GM21528 (cell line): Measurements from ENCODE around the gene RRAGB.
A peak's percentile ranks its signal among the peaks of the same experiment; 100 is the strongest.
"Not testable (repeated sequence)": the region's sequence is repeated elsewhere in the genome, so short reads cannot be mapped to it uniquely, and the experiment has no call there.

Source experiments
- ATAC-seq: cut with Tn5 transposase; IDR thresholded peaks from one replicate; pipeline ENCODE4 v1.9.1; 2021; ENCODE audit warnings: mild to moderate bottlenecking, moderate library complexity; ENCODE audit not compliant: unreplicated experiment, low FRiP score

The RRAGB gene

DNA sequence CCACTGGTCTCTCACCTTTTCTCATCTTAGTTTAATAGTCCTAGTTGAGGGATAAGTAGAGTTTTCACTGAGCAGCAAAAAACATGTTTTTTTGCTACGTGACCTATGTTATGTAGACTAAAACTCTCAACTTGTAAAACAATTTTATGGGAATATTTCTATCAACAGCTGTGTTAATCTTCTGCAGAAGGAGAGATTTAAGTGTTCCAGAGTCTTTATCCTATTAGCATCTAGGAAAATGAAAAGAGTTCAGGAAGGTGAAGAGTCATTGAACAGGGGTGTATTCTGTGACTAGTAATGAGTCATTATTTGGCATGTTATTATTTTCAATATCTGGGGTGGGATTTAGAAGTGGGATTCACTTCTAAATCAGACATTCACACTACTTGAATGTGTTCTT, 41.9 kb downstream of the RRAGB start:
- ATAC-seq = no peak

DNA sequence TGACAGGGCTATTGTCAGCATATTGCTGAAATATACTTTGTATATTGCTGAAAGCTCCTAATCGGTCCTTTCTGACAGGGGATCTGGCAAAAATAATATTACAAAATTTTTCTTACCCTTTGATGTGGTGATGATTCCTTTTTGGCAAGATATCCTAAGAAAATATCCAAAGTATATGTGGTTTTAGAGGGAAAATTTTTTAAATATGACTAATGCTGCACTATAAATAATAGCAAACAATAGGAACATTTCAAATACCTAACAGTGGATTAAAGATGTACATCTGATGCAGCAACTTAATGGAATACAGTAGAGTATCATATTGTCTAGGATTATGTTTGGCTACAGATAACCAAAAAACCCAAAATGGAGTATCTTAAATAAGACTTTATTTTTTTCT, 49.6 kb downstream of the RRAGB start:
- no peak for ATAC-seq

DNA sequence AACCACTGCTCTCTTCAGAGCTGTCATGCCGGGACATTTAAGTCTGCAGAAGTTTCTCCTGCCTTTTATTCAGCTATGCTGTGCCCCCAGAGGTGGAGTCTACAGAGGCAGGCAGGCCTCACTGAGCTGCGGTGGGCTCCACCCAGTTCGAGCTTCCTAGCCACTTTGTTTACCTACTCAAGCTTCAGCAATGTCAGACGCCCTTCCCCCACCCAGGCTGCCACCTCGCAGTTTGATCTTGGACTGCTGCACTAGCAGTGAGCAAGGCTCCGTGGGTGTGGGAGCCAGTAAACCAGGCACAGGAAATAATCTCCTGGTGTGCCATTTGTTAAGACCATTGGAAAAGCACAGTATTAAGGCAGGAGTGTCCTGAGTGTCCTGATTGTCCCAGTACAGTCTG, 56.9 kb downstream of the RRAGB start:
- not testable (repeated sequence) for ATAC-seq

DNA sequence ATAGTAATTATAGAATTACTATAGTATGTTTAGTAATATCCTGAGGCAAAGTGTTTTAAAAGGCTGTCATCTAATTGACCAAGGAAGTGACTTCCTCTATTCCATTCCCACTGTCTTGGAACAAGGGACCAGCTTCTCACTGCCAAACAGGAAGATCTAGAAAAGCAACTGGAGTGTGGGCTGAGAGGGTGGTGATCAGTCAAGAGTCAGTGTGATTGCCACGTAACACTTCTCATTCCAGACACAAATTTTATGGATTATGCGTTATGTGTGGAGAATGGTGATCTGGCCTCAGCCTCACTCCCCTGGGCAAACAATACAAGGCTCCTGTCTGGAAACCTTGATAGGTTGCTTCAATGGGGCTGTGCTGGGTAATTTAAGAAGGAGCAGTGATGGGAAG, 60.0 kb downstream of the RRAGB start:
- ATAC-seq = no peak

DNA sequence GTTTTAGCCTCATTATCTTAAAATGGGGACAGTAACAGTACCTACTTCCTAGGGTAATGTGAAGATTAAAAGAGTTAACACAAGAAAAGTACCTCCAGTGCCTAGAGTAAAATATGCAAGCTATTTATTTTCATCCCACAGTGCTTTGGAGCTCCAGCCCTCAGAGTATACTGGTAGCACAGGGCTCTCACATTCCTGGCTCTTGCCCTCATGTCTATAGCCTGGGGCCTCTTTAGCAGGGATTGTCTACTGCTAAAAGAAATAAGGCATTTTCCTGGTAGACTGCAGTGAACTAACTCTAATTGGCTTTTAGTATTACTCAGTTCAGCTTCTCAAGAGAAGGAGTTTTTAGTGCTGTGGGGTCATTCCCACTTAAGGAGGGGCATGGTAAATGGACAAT, 60.8 kb downstream of the RRAGB start:
- ATAC-seq = no peak

DNA sequence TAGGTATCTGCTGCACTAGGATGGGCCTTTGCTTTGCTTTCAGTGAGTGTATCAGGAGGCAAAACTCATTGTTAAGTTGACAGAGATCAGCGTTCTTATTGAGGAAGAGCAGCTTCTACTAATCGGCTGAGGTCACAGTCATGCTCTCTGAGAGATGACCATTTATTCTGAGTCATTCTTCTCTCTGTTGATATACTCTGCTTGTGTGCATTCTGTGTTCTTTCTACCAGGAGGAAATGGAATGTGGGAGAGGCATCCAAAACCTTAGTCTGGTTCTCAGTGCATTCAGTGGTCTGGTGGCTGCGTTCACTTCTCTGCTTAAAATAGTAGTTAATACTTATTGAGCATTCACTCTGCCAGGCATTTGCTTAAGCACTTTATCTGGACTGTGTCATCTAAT, 66.2 kb downstream of the RRAGB start:
- ATAC-seq = no peak

DNA sequence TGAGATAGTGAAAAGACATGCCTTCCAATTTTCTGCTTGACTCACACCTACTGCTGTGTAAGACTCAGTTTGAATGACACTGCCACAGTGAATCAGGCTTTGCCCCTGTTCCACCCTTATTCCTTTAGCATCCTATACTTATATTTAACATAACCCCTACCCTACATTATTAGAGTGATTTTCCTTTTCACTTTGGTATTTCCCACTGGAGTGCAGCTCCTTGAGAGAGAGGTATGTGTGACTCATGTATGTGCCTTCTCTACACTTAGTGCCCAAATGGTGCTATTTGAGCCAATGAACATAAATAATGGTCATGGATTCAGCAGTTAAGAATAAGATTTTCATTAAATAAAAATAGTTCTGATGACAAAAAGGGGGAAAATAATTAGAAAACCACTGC, 69.5 kb downstream of the RRAGB start:
- ATAC-seq = no peak

DNA sequence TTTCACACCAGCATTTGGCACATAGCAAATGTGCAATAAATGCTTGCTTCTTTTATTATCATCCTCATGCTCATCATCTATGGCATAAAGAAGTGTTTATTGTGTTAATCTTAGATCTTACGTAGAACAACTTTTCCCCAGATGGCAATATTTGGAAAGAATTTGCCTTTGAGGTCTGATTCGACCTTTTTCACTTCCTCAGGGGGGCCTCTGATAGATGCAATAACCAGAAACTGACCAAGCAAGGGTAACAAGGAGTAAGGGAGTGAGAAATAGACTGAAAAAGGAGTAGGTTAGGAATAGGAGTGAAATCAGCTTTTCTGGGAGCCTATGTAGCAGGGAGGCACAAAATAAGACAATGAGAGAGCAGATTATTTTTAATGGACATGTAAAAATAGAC, 70.2 kb downstream of the RRAGB start:
- ATAC-seq = no peak

DNA sequence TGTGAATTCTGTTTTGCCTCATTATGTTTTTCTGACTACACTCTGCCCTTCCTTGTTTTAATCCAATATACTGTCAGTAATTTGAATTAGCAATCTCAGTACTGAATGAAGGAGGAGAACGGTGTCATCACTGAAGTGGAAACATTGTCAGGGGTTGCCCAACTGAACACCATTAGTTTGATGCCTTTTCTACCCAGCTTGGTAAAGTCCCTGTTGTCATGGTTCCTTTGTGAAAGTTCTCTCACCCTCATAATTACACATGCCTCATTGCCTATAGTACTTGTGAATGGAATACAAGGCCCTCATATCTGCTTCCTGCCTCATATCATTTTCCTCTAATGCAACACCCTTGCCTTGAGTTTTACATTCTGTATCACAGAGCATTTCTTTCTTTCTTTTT, 76.9 kb downstream of the RRAGB start:
- ATAC-seq = peak; percentile 74

DNA sequence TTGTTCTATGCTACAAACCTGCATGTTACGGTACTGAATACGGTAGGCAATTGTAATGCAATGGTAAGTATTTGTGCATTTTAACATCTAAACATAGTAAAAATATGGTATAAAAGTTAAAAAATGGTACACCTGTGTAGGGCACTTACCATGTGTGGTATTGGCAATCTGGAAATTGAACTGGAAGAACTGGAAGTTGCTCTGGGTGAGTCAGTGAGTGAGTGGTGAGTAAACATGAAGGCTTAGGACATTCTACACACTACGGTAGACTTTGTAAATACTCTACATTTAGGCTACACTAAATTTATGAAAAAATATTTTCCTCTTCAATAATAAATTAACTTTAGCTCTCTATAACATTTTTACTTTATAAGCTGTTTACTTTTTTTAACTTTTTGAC, 78.9 kb downstream of the RRAGB start:
- ATAC-seq = no peak

DNA sequence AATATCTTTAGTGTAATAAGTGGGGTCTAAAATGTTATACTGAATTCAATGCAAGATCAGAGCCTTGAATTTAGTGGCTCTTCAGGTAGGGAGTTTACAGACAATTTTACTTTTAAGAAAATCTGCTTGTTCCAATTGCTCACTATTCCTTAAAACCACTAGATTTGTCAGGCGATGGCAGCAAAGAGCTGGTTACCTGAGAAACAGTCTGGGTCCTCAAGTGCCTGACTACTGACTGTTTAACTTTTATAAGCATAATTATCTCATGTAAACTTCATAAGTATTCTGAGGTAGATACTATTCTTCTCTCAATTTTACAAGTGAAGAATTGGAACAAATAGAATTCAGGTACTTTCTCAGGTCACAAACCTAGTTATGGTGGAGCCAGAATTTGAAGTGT, 84.3 kb downstream of the RRAGB start:
- ATAC-seq = no peak
